ENCODE results near the gene CD2BP2. TPM values are rescaled to one million over a fixed set of nuclear protein-coding genes. Genes with fewer than 3 reads are reported as not detected.

Gene CD2BP2
- total and polyA plus RNA-seq, 2 of the 8 experiments (the other 6 are each of a cell fraction or from before 2014, with no cell fraction given), result 22.4 to 55.3 TPM

GRCh38 chr16:30395992-30396585 lies 41.0 kb upstream of the CD2BP2 start:
- peak overlapping the region; percentile 88 for H4K91ac ChIP-seq (replicated peaks; ENCODE audit: insufficient read length, low read length)
- ChIA-PET POLR2A (ENCODE audit: partially characterized antibody) (interaction anchor here (0.6 to 12.6 kb wide), 16 partner anchors 11 to 299 kb away, joined by 3 to 151 read pairs (median 5); partner anchors contain the start of genes CD2BP2, DCTPP1, MYL11 and SEPTIN1), CTCF (ENCODE audit: partially characterized antibody) (interaction anchor here (0.6 to 2.4 kb wide), 16 partner anchors 11 to 220 kb away, joined by 3 to 20 read pairs (median 5); partner anchors contain the start of gene ZNF771)
- peaks cover 4 to 21% (median 14%) of the 10 kb centered on the region in 4 experiments; a peak in 6 of 8 replicates for H3K36me3 ChIP-seq (ENCODE audit: control insufficient read depth in 2 of 4, insufficient read depth in 4 of 4, low read length in 3 of 4)
- no peak overlapping the region for H2BK20ac ChIP-seq (ENCODE audit: low read length)
- peak overlapping the region; percentile 89 to 98 (median 90) for H3K9ac ChIP-seq (replicated peaks in 1 of 4; ENCODE audit: extremely low read depth in 1 of 4, low read depth in 3 of 4, low read length in 3 of 4)
- TF ChIP-seq SIN3A (conservative IDR thresholded peaks at IDR 0.05 in 1 of 2, IDR thresholded peaks at IDR 0.05 in 1 of 2; ENCODE audit: low read depth in 1 of 2, low read length in 2 of 2) (0 out of 4 replicates have a peak, but pooled peaks of 1 of the 2 experiments have one; percentile 11), BRCA1 (IDR thresholded peaks at IDR 0.05; ENCODE audit: low read depth, low read length) (no peak)
- H3K79me1 ChIP-seq (ENCODE audit: low read depth, low read length), result no peaks in the 10 kb centered on the region; the same call in 1 of the 2 replicates
- H3K4me1 ChIP-seq (replicated peaks in 1 of 4; ENCODE audit: control insufficient read depth in 3 of 4, insufficient read depth in 4 of 4, low read length in 3 of 4), result peaks cover 0 to 15% (median 9%) of the 10 kb centered on the region in 4 experiments; a peak in 6 of 7 replicates
- no peak for DNase-seq (ENCODE audit: low read depth in 1 of 2, low spot score in 2 of 2)
- H3K9me3 ChIP-seq (ENCODE audit: insufficient read depth in 2 of 2, low read depth in 1 of 2, low read length in 1 of 2), result no peaks in the 10 kb centered on the region
- H2BK15ac ChIP-seq (ENCODE audit: low read length), result no peak overlapping the region
- no peaks in the 10 kb centered on the region for H3K27me3 ChIP-seq (replicated peaks in 1 of 4; ENCODE audit: control insufficient read depth in 3 of 4, extremely low read depth in 1 of 4, insufficient read depth in 3 of 4, low read length in 3 of 4)
- H2AFZ ChIP-seq (ENCODE audit: low read length), result no peak overlapping the region
- H3K14ac ChIP-seq (ENCODE audit: insufficient read length), result no peak overlapping the region
- no peak overlapping the region for H2BK120ac ChIP-seq (replicated peaks; ENCODE audit: low read depth, low read length)
- peak overlapping the region; percentile 60; the same call in 1 of the 2 replicates for H3K18ac ChIP-seq (ENCODE audit: extremely low read depth, low read length)
- peak overlapping the region; percentile 93 to 94 for H3K4me2 ChIP-seq (ENCODE audit: insufficient read depth in 1 of 2, low read depth in 2 of 2, low read length in 2 of 2)
- peaks cover 11% of the 10 kb centered on the region; the same call in 1 of the 2 replicates for H3K23me2 ChIP-seq (ENCODE audit: low read depth, low read length)
- H3K56ac ChIP-seq (replicated peaks; ENCODE audit: insufficient read length, low read depth, low read length), result peak overlapping the region; percentile 77
- H4K8ac ChIP-seq (ENCODE audit: extremely low read depth, insufficient read depth, low read length), result peak overlapping the region; percentile 85; the same call in 1 of the 2 replicates
- WGBS, 2 experiments (ENCODE audit: extremely low coverage in 1 of 2, insufficient coverage in 1 of 2, insufficient read length in 1 of 2, insufficient replicate concordance in 2 of 2, low coverage in 1 of 2, low lambda C conversion rate in 2 of 2, missing lambda C conversion rate in 1 of 2), result 33% methylated on average over 10 of the region's 13 CpGs; no CpG with 5 or more reads in 1 of the 2 experiments
- H3K79me2 ChIP-seq (ENCODE audit: control insufficient read depth in 1 of 2, insufficient read depth in 2 of 2, low read length in 2 of 2), result peaks cover 5 to 21% of the 10 kb centered on the region in 2 experiments; a peak in 2 of 4 replicates
- peak overlapping the region; percentile 72 to 98 (median 92) for H3K4me3 ChIP-seq (ENCODE audit: extremely low read depth in 1 of 4, insufficient read depth in 2 of 4, low read depth in 3 of 4, low read length in 4 of 4)
- H3K4ac ChIP-seq (replicated peaks; ENCODE audit: insufficient read length, low read depth, low read length), result peak overlapping the region; percentile 45
- peak overlapping the region; percentile 65; the same call in 1 of the 2 replicates for H2AK5ac ChIP-seq (ENCODE audit: low read depth, low read length)
- no peak for FAIRE-seq
- H4K5ac ChIP-seq (ENCODE audit: insufficient read length, low read depth, low read length), result peak overlapping the region; percentile 33
- no peak overlapping the region for H2BK12ac ChIP-seq (ENCODE audit: low read depth, low read length)
- peak overlapping the region; percentile 88; the same call in 1 of the 2 replicates for H3K27ac ChIP-seq (ENCODE audit: low read depth, low read length)
- H2BK5ac ChIP-seq (ENCODE audit: low read depth, low read length), result peak overlapping the region; percentile 75; the same call in 1 of the 2 replicates
- no peak overlapping the region for H3K23ac ChIP-seq (ENCODE audit: insufficient read length)
- H4K20me1 ChIP-seq (replicated peaks in 1 of 2; ENCODE audit: control insufficient read depth in 1 of 2, insufficient read depth in 2 of 2, low read length in 2 of 2), result peaks cover 12 to 17% of the 10 kb centered on the region in 2 experiments

All from H1 (cell line).